BJ (cell line): Measurements from ENCODE around the gene TLR3. TPM values are rescaled to one million over a fixed set of nuclear protein-coding genes. Genes with fewer than 3 reads are reported as not detected.

ENCODE experiments used
- CTCF ChIA-PET: fragments of 350-600 bp; formaldehyde crosslinking; extraction: SDS; loops from one replicate; lab custom pipeline; 2021; ENCODE audit warnings: antibody characterized with exemption, inconsistent platforms; lab: Yijun Ruan, JAX
- POLR2A ChIA-PET: fragments of 300-600 bp; sonication (Branson Sonifier 250); formaldehyde crosslinking; extraction: SDS; loops from one replicate; lab custom pipeline; 2021; ENCODE audit warnings: antibody characterized with exemption; lab: Charles Lee
- DNase-seq: peaks from one replicate; pipeline ENCODE4 v3.0.0-alpha.2; 2011; ENCODE audit warnings: low read depth
- H3K27me3 ChIP-seq: 2 replicates; pipeline ENCODE4 v1.6.0; 2011; ENCODE audit warnings: low read length; ENCODE audit not compliant: control insufficient read depth, insufficient read depth
- H3K36me3 ChIP-seq: 2 replicates; pipeline ENCODE4 v1.5.1; 2011; ENCODE audit warnings: low read length; ENCODE audit not compliant: control insufficient read depth, insufficient read depth
- H3K4me3 ChIP-seq: 2 replicates; pipeline ENCODE4 v1.5.1; 2011; ENCODE audit warnings: low read depth, mild to moderate bottlenecking, control low read depth, low read length
- polyA plus RNA-seq: library from polyadenylated mRNA; depleted of rRNA; stranded (reverse); fragments of >200 nt; gene quantifications from 2 replicates; pipeline ENCODE4 v1.2.3, GENCODE V29; 2011
- TF ChIP-seq, protein P1 (sequence below): IDR thresholded peaks from 2 replicates; pipeline ENCODE4 v1.5.1; 2011; ENCODE audit warnings: low read depth, mild to moderate bottlenecking, control low read depth, inconsistent platforms, low read length, moderate library complexity; ENCODE audit not compliant: insufficient read depth

The TLR3 gene
- polyA plus RNA-seq, 1 experiment: 0.44 TPM

- TF ChIP-seq, protein P1, sequence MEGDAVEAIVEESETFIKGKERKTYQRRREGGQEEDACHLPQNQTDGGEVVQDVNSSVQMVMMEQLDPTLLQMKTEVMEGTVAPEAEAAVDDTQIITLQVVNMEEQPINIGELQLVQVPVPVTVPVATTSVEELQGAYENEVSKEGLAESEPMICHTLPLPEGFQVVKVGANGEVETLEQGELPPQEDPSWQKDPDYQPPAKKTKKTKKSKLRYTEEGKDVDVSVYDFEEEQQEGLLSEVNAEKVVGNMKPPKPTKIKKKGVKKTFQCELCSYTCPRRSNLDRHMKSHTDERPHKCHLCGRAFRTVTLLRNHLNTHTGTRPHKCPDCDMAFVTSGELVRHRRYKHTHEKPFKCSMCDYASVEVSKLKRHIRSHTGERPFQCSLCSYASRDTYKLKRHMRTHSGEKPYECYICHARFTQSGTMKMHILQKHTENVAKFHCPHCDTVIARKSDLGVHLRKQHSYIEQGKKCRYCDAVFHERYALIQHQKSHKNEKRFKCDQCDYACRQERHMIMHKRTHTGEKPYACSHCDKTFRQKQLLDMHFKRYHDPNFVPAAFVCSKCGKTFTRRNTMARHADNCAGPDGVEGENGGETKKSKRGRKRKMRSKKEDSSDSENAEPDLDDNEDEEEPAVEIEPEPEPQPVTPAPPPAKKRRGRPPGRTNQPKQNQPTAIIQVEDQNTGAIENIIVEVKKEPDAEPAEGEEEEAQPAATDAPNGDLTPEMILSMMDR: no peak
- ChIA-PET POLR2A (no interaction called here), CTCF (no interaction called here)
- DNase-seq: no peak
- Histone ChIP-seq H3K4me3 (no peak overlapping the region), H3K36me3 (no peaks in the 10 kb centered on the region), H3K27me3 (no peaks in the 10 kb centered on the region)
These were observed 49.6 kb downstream of the TLR3 start for GRCh38 chr4:186118582-186118981.

- ChIA-PET POLR2A (no interaction called here), CTCF (no interaction called here)
- TF ChIP-seq, protein P1: no peak
- H3K36me3 ChIP-seq: no peaks in the 10 kb centered on the region
- no peaks in the 10 kb centered on the region for H3K27me3 ChIP-seq
- no peak for DNase-seq
- H3K4me3 ChIP-seq: no peak overlapping the region
These were observed 52.1 kb downstream of the TLR3 start for GRCh38 chr4:186121057-186121456.

DNA sequence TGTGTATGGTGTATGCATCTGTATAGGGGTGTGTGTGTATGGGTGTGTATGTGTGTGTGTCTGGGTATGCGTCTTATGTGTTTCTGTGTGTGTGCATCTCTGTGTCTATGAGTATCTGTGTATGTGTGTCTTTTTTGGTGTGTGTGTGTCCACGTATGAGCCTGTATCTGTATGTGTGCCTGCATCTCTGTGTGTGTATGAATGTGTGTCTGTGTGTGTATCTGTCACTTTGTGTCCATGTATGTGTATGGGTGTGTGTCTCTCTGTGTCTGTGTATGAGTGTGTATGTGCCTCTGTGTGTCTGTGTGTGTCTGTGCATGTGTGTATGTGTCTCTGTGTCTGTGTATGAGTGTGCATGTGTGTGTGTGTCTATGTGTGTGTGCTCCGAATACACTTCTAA, 59.9 kb downstream of the TLR3 start:
- CTCF ChIA-PET: interaction anchor here (1.3 kb wide), 1 partner anchor 9 kb away, joined by 3 read pairs; no protein-coding TSS in a partner anchor
- DNase-seq: no peak
- H3K36me3 ChIP-seq: no peaks in the 10 kb centered on the region
- no peak overlapping the region for H3K4me3 ChIP-seq
- POLR2A ChIA-PET: no interaction called here
- no peaks in the 10 kb centered on the region; the same call in 1 of the 2 replicates for H3K27me3 ChIP-seq
- TF ChIP-seq, protein P1: no peak

DNA sequence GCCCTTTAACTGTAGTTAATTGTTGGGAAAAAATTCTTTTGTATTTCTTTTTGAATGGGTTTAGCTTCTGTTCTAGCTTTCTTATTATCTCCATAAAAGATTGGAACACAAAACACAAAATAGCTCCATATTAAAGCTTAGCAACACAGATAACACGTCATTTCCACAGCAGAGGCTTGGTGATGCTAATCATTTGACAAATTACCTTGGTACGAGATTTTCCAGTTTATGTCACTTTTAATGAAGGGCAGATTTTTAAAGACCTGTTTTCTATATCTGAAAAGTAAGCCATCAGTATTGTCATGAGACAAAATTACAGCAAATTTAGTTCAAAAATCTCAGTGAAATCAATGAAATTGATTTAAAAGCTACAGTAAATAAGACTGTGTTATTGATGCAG, 63.0 kb downstream of the TLR3 start:
- ChIA-PET CTCF (no interaction called here), POLR2A (no interaction called here)
- TF ChIP-seq, protein P1: no peak
- H3K36me3 ChIP-seq: no peaks in the 10 kb centered on the region
- no peak for DNase-seq
- H3K4me3 ChIP-seq: no peak overlapping the region
- H3K27me3 ChIP-seq: no peaks in the 10 kb centered on the region; the same call in 1 of the 2 replicates

DNA sequence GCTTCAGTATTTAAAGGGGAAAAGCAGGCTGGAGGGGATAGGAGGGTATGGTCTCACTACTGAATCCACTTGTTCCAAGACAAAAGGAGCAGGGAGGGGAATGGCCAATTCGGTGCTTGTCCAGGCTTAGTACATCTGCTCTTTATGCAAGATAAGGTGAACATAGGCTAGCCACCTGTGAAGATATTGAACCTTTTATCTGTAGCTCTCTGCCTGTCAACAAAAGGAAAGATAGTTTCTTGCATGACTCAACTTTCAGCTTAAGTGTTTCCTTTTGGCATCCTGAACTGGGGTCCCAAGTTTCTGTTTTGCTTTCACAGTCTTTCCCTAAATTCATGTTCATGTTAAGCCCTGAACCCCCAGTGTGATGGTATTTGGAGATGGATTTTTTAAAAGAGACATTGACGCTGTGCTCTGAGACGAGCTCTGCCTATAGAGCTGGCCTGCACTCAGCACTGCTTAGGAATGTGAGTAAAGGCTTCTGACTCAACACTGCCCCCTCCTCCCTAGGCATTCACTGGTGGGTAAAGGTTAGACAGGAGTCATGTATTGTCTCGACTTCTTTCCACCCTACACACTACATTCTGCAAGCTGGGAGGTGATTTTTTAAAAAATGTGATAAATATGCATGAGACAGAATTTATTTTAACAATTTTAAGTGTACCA, 63.8 kb downstream of the TLR3 start:
- H3K4me3 ChIP-seq: no peak overlapping the region
- no peak for DNase-seq
- no peaks in the 10 kb centered on the region; the same call in 1 of the 2 replicates for H3K27me3 ChIP-seq
- POLR2A ChIA-PET: no interaction called here
- CTCF ChIA-PET: no interaction called here
- no peaks in the 10 kb centered on the region for H3K36me3 ChIP-seq
- TF ChIP-seq, protein P1: no peak
